Measurements from ENCODE around the gene GALNT2.

- TF ChIP-seq ZNF274 (IDR thresholded peaks at IDR 0.05; ENCODE audit: low read depth, low read length) (no peak), SUZ12 (IDR thresholded peaks at IDR 0.05; ENCODE audit: extremely low read depth, insufficient read depth, insufficient read length) (no peak)
Measured at GRCh38 chr1:230208619-230209261, 141.7 kb downstream of the GALNT2 start.
